PFSK-1 (cell line): ENCODE measurements around the gene TBCD.

ENCODE experiments used
- FOXP2 ChIP-seq: optimal IDR thresholded peaks from 2 replicates; pipeline ENCODE3; 2011; ENCODE audit warnings: borderline replicate concordance, control low read depth, inconsistent platforms; ENCODE audit not compliant: insufficient read depth; ENCODE audit errors: extremely low read length, extremely low read depth
- POLR2AphosphoS5 ChIP-seq: IDR thresholded peaks from 2 replicates; pipeline ENCODE4 v1.6.1; 2012; ENCODE audit warnings: low read depth, mild to moderate bottlenecking, control low read depth, low read length, moderate library complexity
- REST ChIP-seq, 2 experiments: IDR thresholded peaks; 2 replicates each; pipeline versions ENCODE4 v1.6.1 to v1.8.0; 2011 to 2012; ENCODE audit warnings: low read depth in 2 of 2, low read length in 2 of 2, control low read depth in 1 of 2, inconsistent platforms in 1 of 2, mild to moderate bottlenecking in 1 of 2, moderate library complexity in 1 of 2; ENCODE audit not compliant: insufficient read depth in 1 of 2
- SIN3A ChIP-seq: IDR thresholded peaks from 2 replicates; pipeline ENCODE4 v1.6.1; 2012; ENCODE audit warnings: mild to moderate bottlenecking, low read length, moderate library complexity, borderline replicate concordance; ENCODE audit not compliant: insufficient read depth
- TAF1 ChIP-seq: IDR thresholded peaks from 2 replicates; pipeline ENCODE4 v1.6.1; 2012; ENCODE audit warnings: low read length, control low read depth, borderline replicate concordance; ENCODE audit not compliant: insufficient read depth

TBCD gene

GRCh38 chr17:82841921-82842596 is 90.2 kb downstream of the TBCD start:
- no peak for TF ChIP-seq POLR2AphosphoS5
- TF ChIP-seq SIN3A: no peak

DNA sequence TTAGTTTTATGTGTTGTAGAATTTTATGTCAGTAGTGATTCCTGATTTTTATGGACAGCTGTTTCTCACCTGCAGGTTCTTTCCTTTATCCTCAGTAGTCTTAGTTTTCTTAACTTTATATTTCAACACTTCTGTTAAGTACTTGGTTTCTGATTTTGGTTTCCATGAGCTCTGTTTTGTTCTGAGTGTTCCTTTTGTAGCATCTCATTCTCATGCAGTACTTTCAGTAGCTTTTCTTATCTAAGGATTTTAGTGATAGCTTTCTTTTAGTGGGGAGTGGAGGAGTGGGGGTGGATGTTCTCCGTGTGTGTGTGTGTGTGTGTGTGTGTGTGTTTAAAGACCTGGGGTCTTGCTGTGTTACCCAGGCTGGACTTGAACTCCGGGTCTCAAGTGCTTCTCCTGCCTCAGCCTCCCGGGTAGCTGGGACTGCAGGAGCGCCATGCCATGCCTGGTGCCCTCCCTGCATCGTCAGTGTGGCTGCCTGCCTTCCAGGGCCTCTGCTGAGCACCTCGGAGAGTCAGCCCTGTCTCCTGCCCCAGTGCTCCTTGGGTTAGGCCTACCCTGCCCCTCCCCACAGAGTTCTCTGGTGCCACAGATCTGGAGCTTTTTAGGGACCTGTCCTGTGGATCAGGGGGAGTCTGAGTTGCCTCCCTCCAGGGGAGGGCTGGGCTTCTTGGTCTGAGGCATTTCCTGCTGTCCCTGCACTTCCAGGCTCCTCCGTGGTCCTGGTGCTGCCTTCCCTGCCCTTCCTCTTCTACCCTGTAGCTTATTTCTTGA is 92.2 kb downstream of the TBCD start:
- no peak for TF ChIP-seq TAF1
- TF ChIP-seq FOXP2: no peak
- no peak for TF ChIP-seq SIN3A
- TF ChIP-seq REST (IDR thresholded peaks at IDR 0.05; ENCODE audit: insufficient read depth in 1 of 2, low read depth in 2 of 2, low read length in 2 of 2): no peak
- TF ChIP-seq POLR2AphosphoS5: no peak

DNA sequence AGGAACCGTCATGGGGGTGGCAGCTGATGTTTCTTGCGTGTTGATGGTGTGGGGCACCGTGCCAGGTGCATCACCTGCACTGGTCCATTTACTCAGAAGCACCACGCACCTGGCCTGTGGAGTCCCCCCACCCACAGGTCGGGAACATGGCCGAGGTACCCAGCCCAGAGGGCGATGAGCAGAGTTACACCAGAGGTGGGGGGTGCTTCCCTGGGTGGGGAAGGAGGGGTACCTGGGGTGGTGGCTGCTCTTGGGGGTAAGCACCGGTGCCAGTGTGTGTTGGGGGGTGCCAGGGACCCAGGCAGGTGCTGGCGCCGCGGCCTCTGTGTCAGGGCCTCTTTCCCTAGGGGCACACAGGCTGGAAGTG is 92.9 kb downstream of the TBCD start:
- no peak for TF ChIP-seq SIN3A
- TF ChIP-seq POLR2AphosphoS5: no peak; the same call in 1 of the 2 replicates
- TF ChIP-seq FOXP2: no peak
- no peak for TF ChIP-seq TAF1

GRCh38 chr17:82845163-82845807 is 93.4 kb downstream of the TBCD start:
- TF ChIP-seq FOXP2: peak; percentile 50
- peak in 1 of 2 experiments; percentile 56; a peak in 2 of 4 replicates for TF ChIP-seq REST (IDR thresholded peaks at IDR 0.05; ENCODE audit: insufficient read depth in 1 of 2, low read depth in 2 of 2, low read length in 2 of 2)
- peak; percentile 93 for TF ChIP-seq POLR2AphosphoS5
- peak; percentile 94; the same call in 1 of the 2 replicates for TF ChIP-seq TAF1
- TF ChIP-seq SIN3A: peak; percentile 40; the same call in 1 of the 2 replicates

DNA sequence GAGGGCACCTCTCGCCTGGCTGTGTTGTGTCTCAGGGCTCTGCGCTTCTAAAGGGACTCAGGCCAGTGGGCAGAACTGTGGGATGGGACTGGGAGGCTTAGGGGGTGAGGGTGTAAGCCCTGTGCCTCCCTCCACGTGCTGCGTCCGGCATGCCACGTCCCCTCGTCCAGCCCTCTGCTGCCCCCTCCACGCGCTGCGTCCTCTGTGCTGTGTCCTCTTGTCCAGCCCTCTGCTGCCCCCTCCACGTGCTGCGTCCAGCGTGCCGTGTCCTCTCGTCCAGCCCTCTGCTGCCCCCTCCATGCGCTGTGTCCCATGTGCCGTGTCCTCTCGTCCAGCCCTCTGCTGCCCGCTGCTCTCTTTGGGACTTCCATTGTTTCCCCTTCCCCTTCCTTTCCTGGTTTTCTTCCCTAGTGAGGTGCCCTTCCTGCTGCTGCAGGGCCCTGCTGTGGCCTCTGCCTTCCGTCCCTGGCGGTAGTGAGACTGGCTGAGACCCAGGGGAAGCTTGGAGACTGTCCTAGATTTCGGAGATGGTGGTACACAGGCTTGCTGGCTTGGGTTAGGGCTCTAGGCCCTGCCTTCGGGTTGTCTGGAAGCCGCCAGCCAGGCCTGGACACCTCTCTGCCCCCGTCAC is 94.3 kb downstream of the TBCD start:
- TF ChIP-seq FOXP2 (peak; percentile 70), POLR2AphosphoS5 (no peak; the same call in 1 of the 2 replicates), SIN3A (no peak), REST (IDR thresholded peaks at IDR 0.05; ENCODE audit: insufficient read depth in 1 of 2, low read depth in 2 of 2, low read length in 2 of 2) (no peak), TAF1 (0 out of 2 replicates have a peak, but pooled peaks have one; percentile 12)
